Common myeloid progenitor, CD34-positive (primary cell): ENCODE measurements around the gene KIAA0319L.

Experiments
- CTCF ChIA-PET: fragments of 350-600 bp; sonication (Branson Sonifier 250); formaldehyde crosslinking; loops from one replicate; lab custom pipeline; 2021; ENCODE audit warnings: antibody characterized with exemption; lab: Charles Lee
- POLR2A ChIA-PET: fragments of 350-600 bp; sonication (Branson Sonifier 250); formaldehyde crosslinking; loops from one replicate; lab custom pipeline; 2021; ENCODE audit warnings: antibody characterized with exemption; lab: Charles Lee
- DNase-seq, 3 donors: peaks; one replicate each; pipeline versions ENCODE4 v3.0.0 to v3.0.0-alpha.2; 2013
- H3K27ac ChIP-seq, 2 experiments: 1 replicate in 1 of 2; 2 replicates in 1 of 2; pipeline ENCODE4 v1.7.0; 2013; ENCODE audit warnings: inconsistent platforms in 2 of 2, low read length in 2 of 2, mild to moderate bottlenecking in 2 of 2, low read depth in 1 of 2, moderate library complexity in 1 of 2; ENCODE audit not compliant: severe bottlenecking in 2 of 2, insufficient read depth in 1 of 2, poor library complexity in 1 of 2
- H3K27me3 ChIP-seq, 5 experiments: replicated peaks in 2 of 5; 1 replicate in 3 of 5; 2 replicates in 2 of 5; pipeline versions ENCODE4 v1.6.1 to v1.7.0; 2013; ENCODE audit warnings: low read length in 4 of 5, mild to moderate bottlenecking in 2 of 5, moderate library complexity in 2 of 5, inconsistent platforms in 1 of 5; ENCODE audit not compliant: insufficient read depth in 5 of 5, control insufficient read depth in 4 of 5
- H3K36me3 ChIP-seq, 4 experiments: 1 replicate in 2 of 4; 2 replicates in 2 of 4; pipeline versions ENCODE4 v1.6.1 to v1.7.0; 2013; ENCODE audit warnings: low read length in 3 of 4, control low read depth in 1 of 4, mild to moderate bottlenecking in 1 of 4; ENCODE audit not compliant: control insufficient read depth in 4 of 4, insufficient read depth in 4 of 4
- H3K4me1 ChIP-seq, 4 experiments: 1 replicate in 3 of 4; 2 replicates in 1 of 4; pipeline versions ENCODE4 v1.6.1 to v1.7.1; 2013; ENCODE audit warnings: low read length in 3 of 4, mild to moderate bottlenecking in 3 of 4, control low read depth in 1 of 4, inconsistent platforms in 1 of 4, moderate library complexity in 1 of 4; ENCODE audit not compliant: control insufficient read depth in 4 of 4, insufficient read depth in 4 of 4; ENCODE audit errors: control extremely low read depth in 1 of 4
- H3K4me3 ChIP-seq, 7 experiments: 1 replicate in 4 of 7; 2 replicates in 3 of 7; pipeline versions ENCODE4 v1.5.1 to v1.7.0; 2013; ENCODE audit warnings: mild to moderate bottlenecking in 7 of 7, low read length in 6 of 7, moderate library complexity in 6 of 7, inconsistent platforms in 2 of 7, low read depth in 2 of 7, control low read depth in 1 of 7; ENCODE audit not compliant: insufficient read depth in 4 of 7, control insufficient read depth in 1 of 7; ENCODE audit errors: extremely low read depth in 1 of 7
- H3K9me3 ChIP-seq, 5 experiments: 1 replicate in 4 of 5; 2 replicates in 1 of 5; pipeline versions ENCODE4 v1.6.1 to v1.7.1; 2013; ENCODE audit warnings: low read length in 4 of 5, mild to moderate bottlenecking in 2 of 5, inconsistent platforms in 1 of 5, low read depth in 1 of 5, moderate library complexity in 1 of 5; ENCODE audit not compliant: control insufficient read depth in 4 of 5, insufficient read depth in 2 of 5; ENCODE audit errors: control extremely low read depth in 1 of 5
- WGBS: methylation state at CpG from one replicate; pipeline ENCODE4 v1.1.5; 2013; ENCODE audit not compliant: insufficient coverage; 5-methylcytosine and 5-hydroxymethylcytosine counted together

KIAA0319L gene

GRCh38 chr1:35518183-35518582, 39.0 kb downstream of the KIAA0319L start:
- H3K9me3 ChIP-seq = peaks cover 0 to 17% (median 3%) of the 10 kb centered on the region in 5 experiments
- CTCF ChIA-PET = interaction anchor here (1.5 to 3.0 kb wide), 2 partner anchors 15 to 67 kb away, joined by 3 to 10 read pairs; no protein-coding TSS in a partner anchor
- H3K27ac ChIP-seq = no peak overlapping the region
- DNase-seq = no peak
- H3K4me1 ChIP-seq = no peaks in the 10 kb centered on the region
- no peak overlapping the region for H3K4me3 ChIP-seq
- no peaks in the 10 kb centered on the region for H3K27me3 ChIP-seq
- POLR2A ChIA-PET = no interaction called here
- 100% methylated on average over 2 of the region's 3 CpGs for WGBS
- H3K36me3 ChIP-seq = peaks cover 0 to 2% (median under 1%) of the 10 kb centered on the region in 4 experiments

- H3K9me3 ChIP-seq = peaks cover 0 to 6% (median 3%) of the 10 kb centered on the region in 5 experiments
- CTCF ChIA-PET = no interaction called here
- POLR2A ChIA-PET = no interaction called here
These were observed 45.9 kb downstream of the KIAA0319L start for GRCh38 chr1:35511305-35511704.

DNA sequence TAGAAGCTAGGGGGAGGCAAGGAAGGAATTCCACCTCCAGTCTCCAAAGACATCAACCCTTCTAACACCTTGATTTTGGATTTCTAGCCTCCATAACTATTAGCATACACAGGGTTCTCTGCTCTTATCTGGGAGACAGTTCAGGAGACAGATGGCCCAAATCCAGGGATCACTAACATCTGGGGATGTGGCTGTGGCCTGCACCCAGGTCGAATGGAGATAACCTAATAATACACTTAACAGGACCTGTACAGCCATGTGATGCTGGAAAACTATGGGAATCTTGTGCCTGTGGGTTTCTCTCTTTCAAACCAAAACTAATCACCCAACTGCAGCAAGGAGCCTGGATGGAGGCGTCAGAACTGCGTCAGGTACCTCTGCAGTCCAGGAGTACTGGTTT, 47.6 kb downstream of the KIAA0319L start:
- no peak for DNase-seq
- POLR2A ChIA-PET = no interaction called here
- peaks cover 0 to 15% (median 9%) of the 10 kb centered on the region in 4 experiments for H3K36me3 ChIP-seq
- no peaks in the 10 kb centered on the region for H3K9me3 ChIP-seq
- peaks cover 0 to 12% (median 2%) of the 10 kb centered on the region in 4 experiments for H3K4me1 ChIP-seq
- 100% methylated on average over 1 of the region's 3 CpGs for WGBS
- H3K27me3 ChIP-seq = no peaks in the 10 kb centered on the region
- no peak overlapping the region for H3K27ac ChIP-seq
- CTCF ChIA-PET = no interaction called here
- no peak overlapping the region for H3K4me3 ChIP-seq

More at GRCh38 chr1:35511305-35511704, 45.9 kb downstream of the KIAA0319L start:
- DNase-seq = no peak
- Histone ChIP-seq H3K4me3 (no peak overlapping the region), H3K27ac (no peak overlapping the region), H3K4me1 (peaks cover 0 to 7% (median 2%) of the 10 kb centered on the region in 4 experiments), H3K36me3 (peaks cover 0 to 6% (median 4%) of the 10 kb centered on the region in 4 experiments), H3K27me3 (no peaks in the 10 kb centered on the region)
- 100% methylated on average over 1 of the region's 2 CpGs for WGBS

DNA sequence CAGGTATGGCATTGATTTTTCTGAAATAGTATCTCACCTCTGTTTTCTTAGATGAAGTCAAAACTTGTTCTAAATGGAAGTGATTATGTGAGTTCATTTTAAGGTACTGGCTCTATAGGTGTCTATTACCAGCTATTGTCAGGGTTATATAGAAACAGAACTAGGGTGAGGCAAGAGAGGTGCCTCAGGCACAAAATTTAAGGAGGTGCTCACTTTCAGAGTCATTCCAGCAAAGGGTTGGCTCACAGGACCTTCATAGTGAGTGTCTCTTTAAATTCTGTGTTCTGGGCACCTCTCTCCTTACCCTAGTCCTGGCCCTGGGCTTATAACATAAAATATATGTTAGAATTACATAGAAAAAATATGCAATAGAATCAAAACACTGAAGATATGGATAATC, 49.3 kb downstream of the KIAA0319L start:
- no peak for DNase-seq
- Histone ChIP-seq H3K9me3 (no peaks in the 10 kb centered on the region), H3K27me3 (no peaks in the 10 kb centered on the region), H3K27ac (no peak overlapping the region), H3K36me3 (peaks cover 0 to 18% (median 9%) of the 10 kb centered on the region in 4 experiments), H3K4me3 (no peak overlapping the region), H3K4me1 (peaks cover 0 to 12% (median 2%) of the 10 kb centered on the region in 4 experiments)
- ChIA-PET CTCF (no interaction called here), POLR2A (no interaction called here)

- Histone ChIP-seq H3K27me3 (no peaks in the 10 kb centered on the region), H3K4me3 (no peak overlapping the region), H3K27ac (no peak overlapping the region), H3K4me1 (peaks cover 0 to 12% (median 2%) of the 10 kb centered on the region in 4 experiments), H3K9me3 (no peaks in the 10 kb centered on the region), H3K36me3 (peaks cover 0 to 18% (median 9%) of the 10 kb centered on the region in 4 experiments)
- DNase-seq = peak in 2 of 3 donors; percentile 34 to 60
- CTCF ChIA-PET = interaction anchor here (0.7 kb wide), 1 partner anchor 10 kb away, joined by 3 read pairs; no protein-coding TSS in a partner anchor
- POLR2A ChIA-PET = no interaction called here
- 88% methylated on average over 1 of the region's 3 CpGs for WGBS
These were observed 50.0 kb downstream of the KIAA0319L start for GRCh38 chr1:35506960-35507912.

DNA sequence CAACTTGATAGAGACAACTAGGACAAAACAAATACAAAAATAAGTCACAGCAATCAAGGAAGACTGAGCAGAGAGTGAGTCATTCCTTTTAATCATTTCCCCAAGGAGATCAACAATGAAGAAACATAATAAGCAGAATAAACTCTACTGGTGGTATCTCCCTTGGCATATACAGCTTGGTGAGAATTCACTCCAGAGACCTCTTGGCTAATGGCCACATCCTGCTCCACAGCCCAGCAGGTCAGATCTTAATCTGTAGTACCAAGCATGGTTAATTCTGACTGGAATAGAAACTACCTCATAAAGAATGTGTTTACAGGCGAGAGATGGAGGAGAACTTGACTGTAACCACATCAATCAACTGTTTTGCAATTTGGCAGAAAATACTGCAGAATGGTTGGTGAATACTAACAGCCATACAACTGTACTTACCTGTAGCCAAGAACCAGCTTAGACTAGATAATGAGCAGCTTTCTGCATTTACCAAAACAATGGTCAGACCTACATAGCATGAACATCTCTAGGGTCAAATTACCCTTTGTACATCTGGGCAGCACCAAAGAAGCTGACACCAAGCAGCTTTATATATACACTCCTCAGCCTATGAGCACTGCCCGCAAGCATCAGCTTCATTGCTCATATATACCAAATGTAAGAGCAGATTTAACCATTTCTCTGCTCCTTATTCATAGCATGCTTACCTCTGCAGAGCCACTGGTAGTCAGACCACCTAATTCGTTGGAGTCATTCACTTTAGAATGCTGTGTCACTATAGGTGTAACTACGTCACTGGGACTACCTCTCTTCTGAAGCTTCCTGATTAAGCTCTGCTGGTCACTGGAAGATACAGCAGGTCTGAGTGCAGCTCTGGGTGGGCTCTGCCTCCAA, 51.0 kb downstream of the KIAA0319L start:
- Histone ChIP-seq H3K27me3 (no peaks in the 10 kb centered on the region), H3K36me3 (peaks cover 0 to 18% (median 9%) of the 10 kb centered on the region in 4 experiments), H3K4me3 (no peak overlapping the region), H3K9me3 (no peaks in the 10 kb centered on the region), H3K27ac (no peak overlapping the region), H3K4me1 (peaks cover 0 to 12% (median 2%) of the 10 kb centered on the region in 4 experiments)
- peak in 2 of 3 donors; percentile 68 to 71 for DNase-seq
- CTCF ChIA-PET = interaction anchor here (0.7 to 1.4 kb wide), 3 partner anchors 10 to 57 kb away, joined by 3 read pairs; no protein-coding TSS in a partner anchor
- POLR2A ChIA-PET = interaction anchor here (0.5 kb wide), 1 partner anchor 426 kb away, joined by 4 read pairs; no protein-coding TSS in a partner anchor
- WGBS = 94% methylated on average over 2 of the region's 4 CpGs
